ENCODE results near the gene CCK. TPM values are rescaled to one million over a fixed set of nuclear protein-coding genes. Genes with fewer than 3 reads are reported as not detected.

Gene CCK
- total RNA-seq, 3 donors from 2014 or later = 0.98 to 11.1 TPM; not detected in 1

DNA sequence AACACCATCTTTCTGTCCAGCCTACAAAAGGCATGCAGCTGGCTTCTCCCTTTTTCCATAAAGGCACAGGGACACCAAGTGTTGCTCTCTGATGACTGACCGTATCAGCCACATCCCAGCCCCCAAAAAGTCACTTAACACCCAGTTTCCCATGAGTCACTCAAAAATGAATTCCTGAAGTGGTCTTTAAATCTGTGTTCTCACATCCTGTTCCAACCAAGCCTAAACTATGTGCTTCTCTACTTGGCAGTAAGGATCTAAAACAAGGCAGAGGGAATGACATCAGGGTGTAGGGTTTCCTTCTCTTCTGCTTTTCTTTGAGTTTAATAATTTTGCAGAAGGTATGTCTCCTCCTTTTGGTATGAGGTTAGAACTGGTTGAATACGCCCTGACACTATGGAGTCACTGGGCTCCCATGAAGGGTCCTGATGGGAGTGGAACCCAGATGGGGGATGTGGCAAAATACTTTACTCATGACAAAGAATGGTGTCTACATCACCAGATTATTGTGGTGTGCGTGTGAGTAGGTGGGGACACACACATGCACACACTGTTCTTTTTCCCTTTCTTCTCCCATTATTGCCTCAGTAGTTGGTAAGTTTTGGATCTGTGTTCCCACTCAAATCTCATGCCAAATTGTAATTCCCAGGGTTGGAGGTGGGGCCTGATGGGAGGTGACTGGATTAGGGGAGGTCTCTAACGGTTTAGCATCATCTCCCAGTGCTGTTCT, 35.6 kb upstream of the CCK start:
- no peak for ATAC-seq
- Histone ChIP-seq H3K36me3 (ENCODE audit: low read depth) (no peaks in the 10 kb centered on the region), H3K4me3 (no peak overlapping the region), H3K4me1 (ENCODE audit: low read depth) (no peaks in the 10 kb centered on the region), H3K9me3 (no peaks in the 10 kb centered on the region)
- intact Hi-C loops (cut with DNase I, micrococcal nuclease) = loop anchor here in 1 of 2 donors (10.0 kb wide), 1 partner anchor 663 kb away; no protein-coding TSS in a partner anchor
- no peak for DNase-seq
- TF ChIP-seq CTCF (IDR thresholded peaks at IDR 0.05) = no peak

DNA sequence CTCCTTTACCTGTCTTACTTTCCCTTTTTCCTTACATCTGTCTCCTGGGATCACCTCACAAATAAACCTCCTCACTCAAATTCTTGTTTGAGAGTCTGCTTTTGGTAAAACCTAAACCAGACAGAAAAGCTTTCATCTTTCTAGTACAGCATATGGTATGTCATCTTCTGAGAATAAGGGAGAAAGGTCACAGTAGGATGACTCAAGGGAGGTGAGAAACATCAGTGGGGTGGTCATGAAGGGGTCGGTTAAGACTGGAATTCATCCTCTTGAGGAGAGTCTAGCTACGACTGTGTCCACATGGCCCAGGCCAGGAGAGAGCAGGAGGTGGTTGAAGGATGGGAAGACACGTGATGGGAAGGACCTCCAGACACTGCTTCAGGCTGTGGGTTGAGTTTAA, 34.8 kb upstream of the CCK start:
- H3K4me1 ChIP-seq (ENCODE audit: low read depth) = no peaks in the 10 kb centered on the region
- intact Hi-C loops (cut with DNase I, micrococcal nuclease) = loop anchor here in 1 of 2 donors (10.0 kb wide), 1 partner anchor 664 kb away; no protein-coding TSS in a partner anchor
- no peak overlapping the region for H3K4me3 ChIP-seq
- no peak for DNase-seq
- H3K36me3 ChIP-seq (ENCODE audit: low read depth) = no peaks in the 10 kb centered on the region
- TF ChIP-seq CTCF (IDR thresholded peaks at IDR 0.05) = no peak
- no peak for ATAC-seq
- H3K9me3 ChIP-seq = no peaks in the 10 kb centered on the region

- DNase-seq (peak in 1 of 3 donors; percentile 60), ATAC-seq (peak; percentile 32)
- Histone ChIP-seq H3K9me3 (no peaks in the 10 kb centered on the region), H3K36me3 (ENCODE audit: low read depth) (no peaks in the 10 kb centered on the region), H3K4me1 (ENCODE audit: low read depth) (no peaks in the 10 kb centered on the region), H3K4me3 (no peak overlapping the region)
- no peak for TF ChIP-seq CTCF (IDR thresholded peaks at IDR 0.05)
- intact Hi-C loops (cut with DNase I, micrococcal nuclease) = loop anchor here in 1 of 2 donors (10.0 kb wide), 1 partner anchor 665 kb away; no protein-coding TSS in a partner anchor
These were observed 34.0 kb upstream of the CCK start for GRCh38 chr3:42300013-42300412.

- H3K9me3 ChIP-seq = no peaks in the 10 kb centered on the region
- ATAC-seq (no peak), DNase-seq (no peak)
- no peaks in the 10 kb centered on the region for H3K36me3 ChIP-seq (ENCODE audit: low read depth)
- no peaks in the 10 kb centered on the region for H3K4me1 ChIP-seq (ENCODE audit: low read depth)
- TF ChIP-seq CTCF (IDR thresholded peaks at IDR 0.05) = no peak
- no peak overlapping the region for H3K4me3 ChIP-seq
- intact Hi-C loops (cut with DNase I, micrococcal nuclease) = no loop called here
These were observed 32.3 kb upstream of the CCK start for GRCh38 chr3:42298259-42298658.

GRCh38 chr3:42292009-42292408, 26.0 kb upstream of the CCK start:
- no peaks in the 10 kb centered on the region for H3K4me1 ChIP-seq (ENCODE audit: low read depth)
- DNase-seq (no peak), ATAC-seq (no peak)
- no peaks in the 10 kb centered on the region for H3K9me3 ChIP-seq
- H3K36me3 ChIP-seq (ENCODE audit: low read depth) = no peaks in the 10 kb centered on the region
- no peak for TF ChIP-seq CTCF (IDR thresholded peaks at IDR 0.05)
- no peak overlapping the region for H3K4me3 ChIP-seq
- intact Hi-C loops (cut with DNase I, micrococcal nuclease) = no loop called here
